GM21723 (cell line): ENCODE results near the gene EBPL.
"Not testable (repeated sequence)": the region's sequence is repeated elsewhere in the genome, so short reads cannot be mapped to it uniquely, and the experiment has no call there.

Source experiments
- ATAC-seq: cut with Tn5 transposase; IDR thresholded peaks from one replicate; pipeline ENCODE4 v1.9.1; 2021; ENCODE audit warnings: mild to moderate bottlenecking, moderate library complexity; ENCODE audit not compliant: unreplicated experiment

EBPL gene

DNA sequence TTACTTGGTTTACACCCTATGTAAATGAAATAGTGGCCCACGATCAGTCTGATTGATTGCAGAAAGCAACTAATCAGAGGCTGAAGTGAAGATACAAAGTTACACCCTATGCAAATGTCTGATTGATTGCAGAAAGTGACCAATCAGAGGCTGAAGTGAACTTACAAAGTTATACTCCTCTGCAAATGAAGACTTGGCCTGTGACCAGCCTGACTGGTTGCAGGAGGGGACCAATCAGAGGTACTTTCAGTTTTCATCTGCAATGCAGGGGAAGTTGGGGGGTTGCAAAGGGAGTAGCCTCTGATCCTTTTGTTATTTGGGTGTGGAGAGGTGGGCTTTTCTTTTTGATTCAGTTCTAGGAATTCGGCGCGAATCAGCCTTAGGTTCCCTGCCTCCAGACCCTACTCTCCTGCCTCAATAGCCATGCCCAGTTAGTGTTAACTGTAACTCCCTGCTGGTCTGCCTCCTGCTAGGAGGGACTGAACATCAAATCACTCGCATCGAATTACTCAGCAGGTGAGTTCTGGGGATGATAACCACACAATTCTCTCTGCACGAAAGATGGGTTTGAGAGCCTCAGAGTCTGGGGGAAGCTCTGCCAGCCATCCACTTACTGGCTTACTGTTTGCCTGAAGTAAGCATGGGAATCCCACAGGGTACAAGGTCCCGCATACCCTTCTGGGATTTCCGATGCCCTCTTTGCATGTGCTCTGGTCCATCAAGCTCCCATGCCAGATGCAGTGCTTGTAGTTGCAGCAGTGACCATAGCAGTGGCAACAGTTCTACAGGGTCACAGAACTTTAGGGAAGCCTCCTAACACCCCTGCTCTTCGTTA is 55.5 kb downstream of the EBPL start:
- peak; percentile 82 for ATAC-seq

DNA sequence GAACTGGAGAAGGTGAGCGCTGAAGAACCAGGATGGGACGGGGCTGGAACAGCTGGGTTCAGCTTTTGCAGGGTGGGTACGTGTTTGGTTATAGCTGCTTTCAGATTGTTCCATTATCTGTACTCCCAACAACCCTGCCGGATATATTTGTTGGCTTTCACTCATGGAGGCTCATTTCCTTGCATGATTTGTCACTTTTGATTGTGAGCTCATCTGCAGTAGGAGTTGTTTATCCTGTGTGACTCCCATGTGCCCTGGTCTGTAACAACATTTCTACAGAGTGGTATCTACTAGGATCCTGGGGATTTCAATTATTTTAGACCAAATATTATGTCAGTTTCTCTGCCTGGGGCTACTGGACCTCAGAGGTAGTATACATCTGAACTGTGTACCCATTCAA is 57.6 kb downstream of the EBPL start:
- ATAC-seq = no peak

- ATAC-seq = no peak
Observed at GRCh38 chr13:49632156-49632555, 59.1 kb downstream of the EBPL start.

DNA sequence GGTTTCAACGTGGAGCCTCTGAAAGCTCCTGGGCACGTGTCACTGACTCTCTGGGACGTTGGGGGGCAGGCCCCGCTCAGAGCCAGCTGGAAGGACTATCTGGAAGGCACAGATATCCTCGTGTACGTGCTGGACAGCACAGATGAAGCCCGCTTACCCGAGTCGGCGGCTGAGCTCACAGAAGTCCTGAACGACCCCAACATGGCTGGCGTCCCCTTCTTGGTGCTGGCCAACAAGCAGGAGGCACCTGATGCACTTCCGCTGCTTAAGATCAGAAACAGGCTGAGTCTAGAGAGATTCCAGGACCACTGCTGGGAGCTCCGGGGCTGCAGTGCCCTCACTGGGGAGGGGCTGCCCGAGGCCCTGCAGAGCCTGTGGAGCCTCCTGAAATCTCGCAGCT is 60.7 kb downstream of the EBPL start:
- no peak for ATAC-seq

DNA sequence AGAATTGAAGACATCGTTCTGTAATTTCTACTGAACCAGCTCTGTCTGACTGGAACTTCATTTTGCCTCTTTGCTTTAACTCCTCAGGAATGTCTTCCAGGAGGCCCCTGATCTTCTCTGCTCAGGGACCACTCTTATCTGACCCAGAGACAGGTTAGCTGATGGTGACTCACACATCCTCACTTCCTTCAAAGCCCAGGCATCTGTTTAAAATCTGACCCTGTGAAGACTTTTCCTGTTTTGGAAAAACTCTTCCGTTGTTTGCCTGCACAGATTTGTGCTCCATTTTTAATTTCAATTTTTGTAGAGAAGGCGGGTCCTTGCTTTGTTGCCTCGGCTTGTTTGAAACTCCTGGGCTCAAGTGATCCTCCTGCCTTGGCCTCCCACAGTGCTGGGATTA is 61.3 kb downstream of the EBPL start:
- ATAC-seq = no peak

DNA sequence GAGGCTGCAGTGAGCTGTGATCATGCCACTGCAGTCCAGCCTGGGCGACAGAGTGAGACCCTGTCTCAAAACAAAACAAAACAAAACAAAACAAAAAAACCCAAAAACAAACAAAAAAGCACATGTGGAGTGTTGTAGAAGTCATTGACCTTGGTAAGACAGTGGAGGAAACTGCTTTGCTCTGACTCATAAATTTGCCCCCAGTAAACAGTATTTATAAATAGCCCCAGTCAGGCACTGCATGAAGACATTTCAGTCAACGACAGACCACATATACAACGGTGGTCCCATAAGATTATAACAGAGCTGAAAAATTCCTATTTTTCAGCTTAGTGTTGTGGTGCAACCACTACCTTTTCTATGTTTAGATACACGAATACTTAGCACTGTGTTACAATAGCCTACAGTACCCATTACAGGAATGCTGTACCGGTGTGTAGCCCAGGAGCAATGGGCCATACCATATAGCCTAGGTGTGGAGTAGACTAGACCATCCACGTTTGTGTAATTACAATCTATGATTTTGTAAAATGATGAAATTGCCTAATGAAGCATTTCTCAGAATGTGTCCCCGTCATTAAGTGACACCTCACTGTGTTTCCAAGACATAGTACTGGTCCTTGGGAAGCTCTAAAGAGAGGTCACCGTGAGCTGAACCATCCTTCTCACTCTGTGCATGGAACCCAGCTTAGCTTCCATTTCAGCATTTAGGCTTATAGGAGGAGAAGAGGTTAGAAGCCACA is 61.9 kb downstream of the EBPL start:
- no peak for ATAC-seq

DNA sequence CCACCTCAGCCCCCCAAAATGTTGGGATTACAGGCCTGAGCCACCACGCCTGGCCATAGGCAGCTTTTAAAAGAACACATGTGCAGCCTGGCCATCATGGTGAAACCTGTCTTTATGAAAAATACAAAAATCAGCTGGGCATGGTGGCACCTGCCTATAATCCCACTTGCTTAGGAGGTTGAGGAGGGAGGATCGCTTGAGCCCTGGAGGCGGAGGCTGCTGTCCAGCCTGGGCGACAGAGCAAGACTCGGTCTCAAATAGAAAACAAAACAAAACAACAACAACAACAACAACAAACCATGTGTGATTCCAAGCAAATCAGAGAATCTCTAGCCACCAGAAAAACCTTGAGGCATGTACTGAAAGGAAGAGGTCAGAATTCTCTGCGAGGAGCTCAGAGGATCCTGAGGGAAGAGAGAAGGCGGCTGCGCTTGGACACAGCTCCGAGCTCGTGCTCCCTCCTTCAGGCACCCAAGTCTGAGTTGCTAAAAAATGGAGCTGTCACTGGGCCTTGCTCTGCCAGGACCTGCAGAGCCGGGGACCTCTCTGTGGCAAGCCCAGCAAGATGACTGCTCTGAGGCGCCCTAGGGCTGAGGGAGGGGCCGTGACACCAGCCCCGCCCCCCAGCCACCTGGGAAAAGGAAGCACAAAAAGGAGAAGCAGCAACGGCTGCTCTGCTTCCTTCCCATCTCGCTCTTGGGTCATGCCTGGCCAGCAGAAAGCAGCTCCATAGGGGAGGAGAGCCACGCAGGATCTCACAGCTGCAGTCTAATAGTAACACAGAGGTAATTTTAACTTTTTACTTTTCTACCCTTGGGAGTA is 63.2 kb downstream of the EBPL start, which contains the start of gene ARL11:
ARL11 (plus strand) TSS at position 677 of the 822 bp plus-strand sequence. CDS start 1,941 bp downstream, outside the sequence.
- ATAC-seq = peak; percentile 97

GRCh38 chr13:49625392-49626079 is 65.8 kb downstream of the EBPL start:
- ATAC-seq = no peak

DNA sequence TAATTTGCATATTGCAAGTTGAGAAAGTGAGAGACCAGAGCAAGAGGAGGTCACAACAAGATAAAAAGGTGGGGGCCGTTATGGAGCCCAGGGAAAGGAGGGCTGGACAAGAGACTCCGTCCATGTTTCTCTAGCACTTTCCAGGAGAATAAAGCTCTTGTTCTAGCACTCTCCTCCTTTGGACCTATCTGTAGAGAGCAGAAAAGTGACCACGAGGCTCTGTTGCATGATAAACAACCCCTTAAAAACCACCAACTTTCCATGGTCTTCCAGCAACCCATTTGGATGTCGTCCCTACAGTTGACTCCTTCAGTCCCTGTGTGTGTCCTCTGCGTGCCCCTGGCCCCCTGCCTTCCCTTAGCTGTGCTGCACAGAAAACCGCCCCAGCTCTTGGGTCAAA is 67.1 kb downstream of the EBPL start:
- no peak for ATAC-seq

- ATAC-seq = no peak
Observed at GRCh38 chr13:49622174-49622946, 68.9 kb downstream of the EBPL start.

DNA sequence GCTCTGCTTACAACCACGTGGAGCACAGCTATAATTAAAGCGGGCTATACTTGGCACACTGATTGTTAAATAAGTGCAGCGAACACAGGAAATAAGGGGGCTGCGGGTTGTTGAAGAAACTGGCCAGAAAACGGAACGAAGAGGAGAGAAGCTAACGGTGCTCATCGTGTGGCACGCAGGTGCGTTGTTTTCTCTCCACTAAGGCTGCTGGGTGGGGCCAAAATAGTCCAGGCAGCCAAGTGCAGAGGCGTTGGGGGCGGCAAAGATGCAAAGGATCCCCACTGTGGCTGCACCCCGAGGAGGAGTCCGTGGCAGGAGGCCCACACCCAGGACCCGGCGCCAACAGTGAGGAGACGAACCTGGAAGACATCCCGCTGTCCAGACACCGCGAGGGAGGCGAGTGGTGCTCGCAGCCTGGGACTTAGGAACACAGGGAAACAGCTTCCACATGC is 71.1 kb downstream of the EBPL start:
- ATAC-seq = no peak

DNA sequence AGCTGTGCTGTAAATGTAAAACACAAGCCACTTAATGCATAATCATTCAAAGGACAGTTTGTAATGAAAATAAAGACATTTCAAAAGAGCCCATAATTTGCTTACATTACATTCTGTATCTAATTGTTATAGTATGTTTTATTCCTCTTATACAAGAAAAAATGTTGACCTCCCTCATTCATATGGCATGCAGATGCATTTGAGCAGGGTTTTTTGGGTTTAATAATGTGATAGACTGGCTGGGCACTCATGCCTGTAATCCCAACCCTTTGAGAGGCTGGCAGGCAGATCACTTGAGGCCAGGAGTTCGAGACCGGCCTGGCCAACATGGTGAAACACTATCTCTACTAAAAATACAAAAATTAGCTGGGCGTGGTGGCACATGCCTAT is 74.6 kb downstream of the EBPL start:
- ATAC-seq = no peak

DNA sequence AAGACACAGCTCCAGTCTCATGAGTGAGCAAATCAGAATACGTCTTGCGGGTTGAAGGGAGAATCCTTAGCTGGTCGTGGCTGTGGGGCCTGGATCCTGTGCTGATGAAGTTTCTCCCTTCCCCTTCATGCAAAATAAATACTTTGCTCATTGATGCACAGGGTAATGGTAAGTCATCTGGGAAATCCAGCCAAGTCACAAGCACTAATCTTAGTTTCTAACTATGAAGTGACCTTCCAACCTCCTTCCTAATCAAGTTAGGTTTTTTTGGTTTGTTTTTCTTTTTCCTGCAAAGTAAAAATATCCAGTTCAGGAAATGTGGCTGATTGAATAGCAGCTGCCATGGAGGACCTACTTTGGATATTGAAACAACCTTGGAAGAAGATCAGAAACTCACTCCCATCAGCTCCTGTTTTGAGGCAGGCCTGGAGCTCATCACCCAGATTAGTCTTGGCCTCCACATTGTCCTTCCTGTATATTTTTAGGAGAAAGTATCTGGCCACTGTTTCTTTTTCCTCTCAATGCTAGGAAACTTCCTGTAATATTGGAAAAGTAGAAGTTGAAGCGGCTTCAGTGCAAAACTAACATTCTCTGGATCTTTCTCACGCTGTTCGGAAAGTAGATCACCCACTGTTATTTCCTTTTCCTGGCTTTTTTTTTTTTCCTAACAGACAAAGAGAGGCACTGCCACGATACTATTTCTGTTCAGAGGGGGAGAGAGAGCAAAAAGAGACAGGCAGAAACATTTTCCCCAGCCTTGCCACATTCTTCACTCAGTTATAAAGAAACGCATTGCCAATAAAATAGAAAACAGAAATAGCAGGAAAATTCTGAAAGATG is 75.2 kb downstream of the EBPL start:
- ATAC-seq = no peak

- not testable (repeated sequence) for ATAC-seq
Observed at GRCh38 chr13:49612042-49612441, 79.2 kb downstream of the EBPL start.
